Activated CD4-positive, CD25-positive, alpha-beta regulatory T cell treated with anti-CD3 and anti-CD28 coated beads, Interleukin-2, amount 50 U/mL, for 24 hours (primary cell): ENCODE results near the gene THSD7A.

Experiments
- ATAC-seq, 2 donors: fragments of 150-1000 bp; cut with Tn5 transposase; one replicate each; pipeline ENCODE4 v1.10.0; 2021; ENCODE audit warnings: mild to moderate bottlenecking in 1 of 2, moderate library complexity in 1 of 2

Gene THSD7A

GRCh38 chr7:11327633-11328032 is 504.4 kb downstream of the THSD7A start:
- no peak for ATAC-seq
